ENCODE results near the gene ZEB2. TPM values are rescaled to one million over a fixed set of nuclear protein-coding genes. Genes with fewer than 3 reads are reported as not detected.

Gene ZEB2
- total and polyA plus RNA-seq, 2 donors from 2014 or later, result 8.3 to 136 TPM

GRCh38 chr2:144465749-144466148 is 54.2 kb downstream of the ZEB2 start:
- Histone ChIP-seq H3K27me3 (ENCODE audit: control insufficient read depth, insufficient read depth, low read length) (no peaks in the 10 kb centered on the region), H3K4me1 (ENCODE audit: control insufficient read depth in 2 of 3, insufficient read depth in 2 of 3, low read depth in 1 of 3, low read length in 3 of 3) (peaks cover 4 to 11% (median 7%) of the 10 kb centered on the region in 3 donors), H3K4me3 (ENCODE audit: low read length in 3 of 3) (no peak overlapping the region), H3K27ac (ENCODE audit: low read depth in 2 of 2, low read length in 2 of 2) (no peak overlapping the region), H3K9ac (ENCODE audit: low read length in 3 of 3) (no peak overlapping the region), H3K36me3 (ENCODE audit: control insufficient read depth in 2 of 3, insufficient read depth in 3 of 3, low read length in 3 of 3) (no peaks in the 10 kb centered on the region), H3K9me3 (ENCODE audit: control insufficient read depth in 2 of 3, insufficient read depth in 1 of 3, low read length in 3 of 3) (no peaks in the 10 kb centered on the region)
- intact Hi-C loops (cut with DNase I), result no loop called here
- TF ChIP-seq, protein P1, sequence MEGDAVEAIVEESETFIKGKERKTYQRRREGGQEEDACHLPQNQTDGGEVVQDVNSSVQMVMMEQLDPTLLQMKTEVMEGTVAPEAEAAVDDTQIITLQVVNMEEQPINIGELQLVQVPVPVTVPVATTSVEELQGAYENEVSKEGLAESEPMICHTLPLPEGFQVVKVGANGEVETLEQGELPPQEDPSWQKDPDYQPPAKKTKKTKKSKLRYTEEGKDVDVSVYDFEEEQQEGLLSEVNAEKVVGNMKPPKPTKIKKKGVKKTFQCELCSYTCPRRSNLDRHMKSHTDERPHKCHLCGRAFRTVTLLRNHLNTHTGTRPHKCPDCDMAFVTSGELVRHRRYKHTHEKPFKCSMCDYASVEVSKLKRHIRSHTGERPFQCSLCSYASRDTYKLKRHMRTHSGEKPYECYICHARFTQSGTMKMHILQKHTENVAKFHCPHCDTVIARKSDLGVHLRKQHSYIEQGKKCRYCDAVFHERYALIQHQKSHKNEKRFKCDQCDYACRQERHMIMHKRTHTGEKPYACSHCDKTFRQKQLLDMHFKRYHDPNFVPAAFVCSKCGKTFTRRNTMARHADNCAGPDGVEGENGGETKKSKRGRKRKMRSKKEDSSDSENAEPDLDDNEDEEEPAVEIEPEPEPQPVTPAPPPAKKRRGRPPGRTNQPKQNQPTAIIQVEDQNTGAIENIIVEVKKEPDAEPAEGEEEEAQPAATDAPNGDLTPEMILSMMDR (IDR thresholded peaks at IDR 0.05; ENCODE audit: borderline replicate concordance, extremely low read depth, insufficient read depth), result no peak
- no peak for DNase-seq
- FAIRE-seq, result no peak

GRCh38 chr2:144464730-144465129 is 55.2 kb downstream of the ZEB2 start:
- no peak overlapping the region for H3K27ac ChIP-seq (ENCODE audit: low read depth in 2 of 2, low read length in 2 of 2)
- peaks cover 1 to 8% (median 4%) of the 10 kb centered on the region in 3 donors for H3K4me1 ChIP-seq (ENCODE audit: control insufficient read depth in 2 of 3, insufficient read depth in 2 of 3, low read depth in 1 of 3, low read length in 3 of 3)
- H3K9me3 ChIP-seq (ENCODE audit: control insufficient read depth in 2 of 3, insufficient read depth in 1 of 3, low read length in 3 of 3), result no peaks in the 10 kb centered on the region
- no peak for DNase-seq
- TF ChIP-seq, protein P1 (IDR thresholded peaks at IDR 0.05; ENCODE audit: borderline replicate concordance, extremely low read depth, insufficient read depth), result no peak
- no peak for FAIRE-seq
- no peak overlapping the region for H3K4me3 ChIP-seq (ENCODE audit: low read length in 3 of 3)
- H3K27me3 ChIP-seq (ENCODE audit: control insufficient read depth, insufficient read depth, low read length), result no peaks in the 10 kb centered on the region
- intact Hi-C loops (cut with DNase I), result no loop called here
- no peak overlapping the region for H3K9ac ChIP-seq (ENCODE audit: low read length in 3 of 3)
- no peaks in the 10 kb centered on the region for H3K36me3 ChIP-seq (ENCODE audit: control insufficient read depth in 2 of 3, insufficient read depth in 3 of 3, low read length in 3 of 3)

GRCh38 chr2:144463266-144463665 is 56.7 kb downstream of the ZEB2 start:
- Histone ChIP-seq H3K27me3 (ENCODE audit: control insufficient read depth, insufficient read depth, low read length) (no peaks in the 10 kb centered on the region), H3K4me1 (ENCODE audit: control insufficient read depth in 2 of 3, insufficient read depth in 2 of 3, low read depth in 1 of 3, low read length in 3 of 3) (peaks cover 0 to 4% (median 3%) of the 10 kb centered on the region in 3 donors), H3K9ac (ENCODE audit: low read length in 3 of 3) (no peak overlapping the region), H3K4me3 (ENCODE audit: low read length in 3 of 3) (no peak overlapping the region), H3K27ac (ENCODE audit: low read depth in 2 of 2, low read length in 2 of 2) (no peak overlapping the region), H3K36me3 (ENCODE audit: control insufficient read depth in 2 of 3, insufficient read depth in 3 of 3, low read length in 3 of 3) (no peaks in the 10 kb centered on the region), H3K9me3 (ENCODE audit: control insufficient read depth in 2 of 3, insufficient read depth in 1 of 3, low read length in 3 of 3) (no peaks in the 10 kb centered on the region)
- no peak for DNase-seq
- no peak for FAIRE-seq
- intact Hi-C loops (cut with DNase I), result no loop called here
- TF ChIP-seq, protein P1 (IDR thresholded peaks at IDR 0.05; ENCODE audit: borderline replicate concordance, extremely low read depth, insufficient read depth), result no peak

GRCh38 chr2:144462266-144462665 is 57.7 kb downstream of the ZEB2 start:
- H3K4me1 ChIP-seq (ENCODE audit: control insufficient read depth in 2 of 3, insufficient read depth in 2 of 3, low read depth in 1 of 3, low read length in 3 of 3), result peaks cover 0 to 4% (median 3%) of the 10 kb centered on the region in 3 donors
- no peaks in the 10 kb centered on the region for H3K27me3 ChIP-seq (ENCODE audit: control insufficient read depth, insufficient read depth, low read length)
- no peaks in the 10 kb centered on the region for H3K9me3 ChIP-seq (ENCODE audit: control insufficient read depth in 2 of 3, insufficient read depth in 1 of 3, low read length in 3 of 3)
- H3K36me3 ChIP-seq (ENCODE audit: control insufficient read depth in 2 of 3, insufficient read depth in 3 of 3, low read length in 3 of 3), result no peaks in the 10 kb centered on the region
- no peak overlapping the region for H3K4me3 ChIP-seq (ENCODE audit: low read length in 3 of 3)
- intact Hi-C loops (cut with DNase I), result no loop called here
- DNase-seq (no peak), FAIRE-seq (no peak)
- peak overlapping the region in 1 of 2 donors; percentile 25 for H3K27ac ChIP-seq (ENCODE audit: low read depth in 2 of 2, low read length in 2 of 2)
- H3K9ac ChIP-seq (ENCODE audit: low read length in 3 of 3), result no peak overlapping the region
- TF ChIP-seq, protein P1 (IDR thresholded peaks at IDR 0.05; ENCODE audit: borderline replicate concordance, extremely low read depth, insufficient read depth), result no peak

All from kidney (tissue), 14 donors.